PC-3 (cell line): ENCODE data around the gene GSG1L. TPM values are rescaled to one million over a fixed set of nuclear protein-coding genes. Genes with fewer than 3 reads are reported as not detected.

Experiments
- ATAC-seq: fragments of 200-7000 bp; cut with Tn5 transposase; 2 replicates; pipeline ENCODE4 v1.9.1; 2020; ENCODE audit warnings: mild to moderate bottlenecking, moderate library complexity
- BruUV-seq: library from RNA; stranded (reverse); fragments of 400-500 nt; replicated peaks from 2 replicates; lab custom pipeline; 2021; lab: Mats Ljungman, UMichigan
- CTCF ChIA-PET: fragments of 300-600 bp; sonication (Branson Sonifier 250); formaldehyde crosslinking; loops from one replicate; lab custom pipeline; 2022; ENCODE audit warnings: antibody characterized with exemption; lab: Charles Lee
- POLR2A ChIA-PET: fragments of 300-600 bp; sonication (Branson Sonifier 250); formaldehyde crosslinking; loops from one replicate; lab custom pipeline; 2022; ENCODE audit warnings: antibody characterized with exemption; ENCODE audit not compliant: unreplicated experiment; lab: Charles Lee
- DNase-seq: peaks from one replicate; pipeline ENCODE4 v3.0.0-alpha.2; 2015
- H2AFZ ChIP-seq: fragments of 300-600 bp; sonication (generic); 2 replicates; pipeline ENCODE4 v1.6.0; 2016; ENCODE audit warnings: antibody characterized with exemption, low read length
- H3F3A ChIP-seq: fragments of 300-600 bp; sonication (generic); one replicate; pipeline ENCODE4 v1.6.0; 2017; ENCODE audit warnings: antibody characterized with exemption, low read length, control low read depth, mild to moderate bottlenecking; ENCODE audit not compliant: unreplicated experiment
- H3K27ac ChIP-seq: fragments of 300-600 bp; sonication (generic); 2 replicates; pipeline ENCODE4 v1.5.1; 2016; ENCODE audit warnings: mild to moderate bottlenecking, low read length
- H3K27me3 ChIP-seq: fragments of 300-600 bp; sonication (generic); 2 replicates; pipeline ENCODE4 v1.6.1; 2016; ENCODE audit warnings: low read length, mixed read lengths
- H3K36me3 ChIP-seq: fragments of 300-600 bp; sonication (generic); 2 replicates; pipeline ENCODE4 v1.6.1; 2016; ENCODE audit warnings: low read depth, mixed run types, low read length, mixed read lengths
- H3K4me1 ChIP-seq: fragments of 300-600 bp; sonication (generic); 2 replicates; pipeline ENCODE4 v1.5.1; 2016; ENCODE audit warnings: low read length; ENCODE audit not compliant: insufficient read depth
- H3K4me2 ChIP-seq: fragments of 300-600 bp; sonication (generic); 2 replicates; pipeline ENCODE4 v1.6.0; 2016; ENCODE audit warnings: low read length
- H3K4me3 ChIP-seq: fragments of 300-600 bp; sonication (generic); 2 replicates; pipeline ENCODE4 v1.5.1; 2016; ENCODE audit warnings: mild to moderate bottlenecking, low read length, mixed read lengths
- H3K79me2 ChIP-seq: fragments of 300-600 bp; sonication (generic); 2 replicates; pipeline ENCODE4 v1.6.1; 2017; ENCODE audit warnings: low read length, mixed read lengths
- H3K9ac ChIP-seq: fragments of 300-600 bp; sonication (generic); 2 replicates; pipeline ENCODE4 v1.6.0; 2016; ENCODE audit warnings: mild to moderate bottlenecking, low read length
- H3K9me2 ChIP-seq: fragments of 300-600 bp; sonication (generic); replicated peaks from 2 replicates; pipeline ENCODE4 v1.6.1; 2016; ENCODE audit warnings: mixed run types, low read length, mixed read lengths
- H3K9me3 ChIP-seq: fragments of 300-600 bp; sonication (generic); 2 replicates; pipeline ENCODE4 v1.6.1; 2016; ENCODE audit warnings: low read length, mixed read lengths
- H4K20me1 ChIP-seq: fragments of 300-600 bp; sonication (generic); 2 replicates; pipeline ENCODE4 v1.6.1; 2016; ENCODE audit warnings: low read length, mixed read lengths
- CTCF ChIP-seq: fragments of 300-600 bp; sonication (generic); conservative IDR thresholded peaks from 2 replicates; pipeline ENCODE4 v1.5.1; 2017; ENCODE audit warnings: antibody characterized with exemption, low read depth, mild to moderate bottlenecking, low read length
- EZH2 ChIP-seq: fragments of 300-600 bp; sonication (generic); IDR thresholded peaks from one replicate; pipeline ENCODE4 v1.6.1; 2017; ENCODE audit warnings: antibody characterized with exemption, mild to moderate bottlenecking, low read length; ENCODE audit not compliant: unreplicated experiment
- EZH2phosphoT487 ChIP-seq: fragments of 300-600 bp; sonication (generic); IDR thresholded peaks from 2 replicates; pipeline ENCODE4 v1.6.1; 2018; ENCODE audit warnings: mild to moderate bottlenecking, antibody characterized with exemption, low read length, borderline replicate concordance
- intact Hi-C: fragments of 100-400 bp; cut with micrococcal nuclease; formaldehyde crosslinking; loops from 2 replicates; pipeline ENCODE4 v1.9.0; 2023
- total RNA-seq: library from RNA; depleted of rRNA; stranded (reverse); fragments of >200 nt; gene quantifications from 2 replicates; pipeline ENCODE4 v1.2.3, GENCODE V29; 2014

GSG1L gene
- total RNA-seq, 1 experiment from 2014 or later = not detected

GRCh38 chr16:28000314-28001169 lies 63.0 kb downstream of the GSG1L start:
- intact Hi-C loops = no loop called here
- H3K9me2 ChIP-seq = no peaks in the 10 kb centered on the region
- no peak overlapping the region for H3K9ac ChIP-seq
- TF ChIP-seq CTCF (no peak), EZH2phosphoT487 (no peak), EZH2 (no peak)
- no TSS peak for BruUV-seq
- H3K27me3 ChIP-seq = no peaks in the 10 kb centered on the region
- H2AFZ ChIP-seq = no peak overlapping the region
- no peaks in the 10 kb centered on the region for H3K9me3 ChIP-seq
- no peaks in the 10 kb centered on the region for H3K36me3 ChIP-seq
- ATAC-seq (no peak), DNase-seq (no peak)
- H3F3A ChIP-seq = no peaks in the 10 kb centered on the region
- H3K27ac ChIP-seq = no peak overlapping the region
- H3K79me2 ChIP-seq = no peaks in the 10 kb centered on the region
- POLR2A ChIA-PET = no interaction called here
- H3K4me2 ChIP-seq = no peak overlapping the region
- no peak overlapping the region for H3K4me3 ChIP-seq
- H4K20me1 ChIP-seq = no peaks in the 10 kb centered on the region
- CTCF ChIA-PET = no interaction called here
- H3K4me1 ChIP-seq = no peaks in the 10 kb centered on the region

GRCh38 chr16:27999687-28000086 lies 63.8 kb downstream of the GSG1L start:
- BruUV-seq = no TSS peak
- H3K79me2 ChIP-seq = no peaks in the 10 kb centered on the region
- ChIA-PET POLR2A (no interaction called here), CTCF (no interaction called here)
- H3K27me3 ChIP-seq = no peaks in the 10 kb centered on the region
- no peak overlapping the region for H3K4me3 ChIP-seq
- intact Hi-C loops = no loop called here
- no peak overlapping the region for H3K9ac ChIP-seq
- no peaks in the 10 kb centered on the region for H3K4me1 ChIP-seq
- no peak overlapping the region for H3K4me2 ChIP-seq
- ATAC-seq = no peak
- no peaks in the 10 kb centered on the region for H4K20me1 ChIP-seq
- DNase-seq = peak; percentile 6
- TF ChIP-seq EZH2 (no peak), EZH2phosphoT487 (no peak), CTCF (no peak)
- no peak overlapping the region for H3K27ac ChIP-seq
- no peaks in the 10 kb centered on the region for H3K9me2 ChIP-seq
- no peak overlapping the region for H2AFZ ChIP-seq
- no peaks in the 10 kb centered on the region for H3K9me3 ChIP-seq
- no peaks in the 10 kb centered on the region for H3K36me3 ChIP-seq
- H3F3A ChIP-seq = no peaks in the 10 kb centered on the region

DNA sequence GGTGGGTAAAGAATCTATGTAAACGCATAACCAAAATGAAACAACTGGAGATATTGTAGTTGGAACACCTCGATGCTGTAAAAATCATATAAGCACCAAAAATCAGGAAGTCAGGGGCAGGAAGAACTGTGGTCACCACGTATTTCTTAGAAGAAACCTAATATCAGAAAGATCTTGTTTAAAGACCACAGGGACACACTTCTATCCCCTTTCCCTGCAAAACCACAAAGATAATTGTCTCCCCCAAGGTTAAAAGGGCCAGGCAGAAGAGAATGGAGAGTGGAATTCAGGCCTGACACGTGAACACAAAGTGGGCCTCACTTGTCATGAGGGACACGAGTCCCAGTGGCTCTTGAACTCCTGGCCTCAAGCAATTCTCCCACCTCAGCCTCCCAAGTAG lies 68.1 kb downstream of the GSG1L start:
- no peaks in the 10 kb centered on the region for H3K9me3 ChIP-seq
- intact Hi-C loops = no loop called here
- H3K4me3 ChIP-seq = no peak overlapping the region
- BruUV-seq = no TSS peak
- ATAC-seq (no peak), DNase-seq (no peak)
- no peak for TF ChIP-seq EZH2
- no peak overlapping the region for H3K9ac ChIP-seq
- no peak overlapping the region for H3K27ac ChIP-seq
- H3K27me3 ChIP-seq = no peaks in the 10 kb centered on the region
- no peaks in the 10 kb centered on the region for H3K4me1 ChIP-seq
- H3F3A ChIP-seq = no peaks in the 10 kb centered on the region
- H3K9me2 ChIP-seq = no peaks in the 10 kb centered on the region
- ChIA-PET POLR2A (no interaction called here), CTCF (no interaction called here)
- no peaks in the 10 kb centered on the region for H3K79me2 ChIP-seq
- no peak overlapping the region for H3K4me2 ChIP-seq
- H4K20me1 ChIP-seq = no peaks in the 10 kb centered on the region
- H2AFZ ChIP-seq = no peak overlapping the region
- no peaks in the 10 kb centered on the region for H3K36me3 ChIP-seq
